A549 treated with AZD2906 at 1 μM for 4 hours (cell line): ENCODE results near the gene TNNT1. TPM values are rescaled to one million over a fixed set of nuclear protein-coding genes. Genes with fewer than 3 reads are reported as not detected.

Experiments used
- total RNA-seq: library from RNA; stranded (reverse); fragments of 200-300 nt; extraction: Qiagen RNA extraction; gene quantifications from 5 replicates; pipeline ENCODE4 v1.2.3, GENCODE V29; 2022

The TNNT1 gene
- 108 to 151 TPM (median 139 TPM) in 5 replicates for total RNA-seq

DNA sequence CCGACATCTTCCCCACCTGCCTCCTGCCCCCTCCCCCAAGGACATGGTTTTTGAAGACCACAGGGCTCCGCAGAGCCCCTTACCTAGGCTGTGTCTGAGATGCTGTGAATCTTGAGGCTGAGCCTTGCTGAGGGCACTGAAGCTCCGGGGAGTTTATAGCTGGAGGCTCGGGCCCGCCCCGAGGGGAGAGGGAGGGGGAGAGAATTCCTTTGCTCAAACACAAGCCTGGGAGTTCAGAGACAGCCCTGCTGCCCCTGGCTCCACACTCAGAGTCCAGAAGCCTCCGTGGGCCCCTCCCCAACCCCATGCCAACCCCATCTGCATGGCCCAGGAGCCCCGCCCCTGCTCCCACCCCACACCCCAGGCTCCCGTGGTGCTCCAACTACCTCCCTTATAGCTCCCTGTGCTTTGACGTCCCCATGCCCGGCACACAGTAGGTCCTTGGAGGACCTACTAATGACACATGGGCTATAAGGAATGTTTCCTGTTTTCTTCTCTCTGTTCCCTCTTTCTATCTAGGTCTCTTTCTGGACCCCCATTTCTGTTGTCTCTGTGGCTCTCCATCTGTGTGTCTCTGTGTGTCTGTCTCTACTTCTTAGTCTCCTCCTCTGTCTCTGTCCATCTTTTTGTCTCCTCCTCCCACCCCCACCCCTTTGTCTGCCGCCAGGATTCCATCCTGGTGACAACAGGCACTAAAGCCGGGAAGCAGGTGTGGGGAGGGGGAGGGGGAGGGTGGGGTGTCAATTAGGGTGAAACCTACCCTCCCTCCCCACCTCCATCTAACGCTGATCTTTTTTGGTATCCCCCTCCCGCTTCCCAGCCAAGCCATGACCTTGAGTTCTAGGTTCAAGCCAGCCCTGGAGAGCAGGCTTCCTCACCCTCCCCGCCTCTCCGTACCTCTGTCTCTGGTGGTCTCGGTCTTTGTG is at the start of gene TNNT1:
TNNT1 (minus strand) TSS at position 129 of the 926 bp plus-strand sequence. CDS start 2,049 bp downstream, outside the sequence.

GRCh38 chr19:55179606-55180484 is 30.8 kb upstream of the TNNT1 start, which contains the start of gene SYT5:
TSS of gene SYT5 (minus strand) at chr19:55180289. CDS start at chr19:55179041, 1,248 bp downstream.

DNA sequence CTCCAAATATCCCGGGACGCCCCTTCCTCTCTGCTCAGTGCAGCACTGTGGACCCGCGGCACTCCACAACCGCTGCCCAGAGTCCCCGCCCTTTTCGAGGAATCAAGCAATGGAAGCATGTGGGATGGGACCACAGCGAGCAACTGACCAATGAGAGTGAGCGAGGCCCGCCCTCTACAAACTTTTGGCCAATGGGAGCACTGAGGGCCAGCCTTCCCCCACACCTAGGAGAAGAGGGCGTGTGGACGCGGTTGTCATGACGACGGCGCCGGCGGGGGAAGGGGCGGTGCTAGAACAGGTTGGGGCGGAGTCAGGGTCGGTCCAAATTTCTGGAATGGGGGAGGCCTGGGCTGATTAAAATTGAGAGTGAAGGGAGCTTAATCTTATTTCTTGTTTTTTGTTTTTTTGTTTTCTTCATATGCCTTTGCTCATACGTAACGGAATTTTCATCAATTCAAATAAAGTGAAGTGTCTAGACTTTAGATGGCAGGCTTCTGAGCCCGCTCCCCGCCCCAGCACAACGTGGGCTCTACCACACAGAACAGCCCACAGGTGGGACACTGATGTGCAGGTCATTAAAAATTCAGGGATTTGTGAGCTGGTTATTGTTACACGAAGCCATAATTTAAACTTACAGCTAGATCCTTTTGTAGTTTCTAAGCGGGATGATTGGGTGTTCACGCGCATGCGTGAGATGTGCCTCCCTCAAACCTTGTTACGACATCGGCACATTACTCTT is 17.7 kb upstream of the TNNT1 start, which contains the start of gene DNAAF3:
DNAAF3 (minus strand) TSS at position 84 of the 739 bp plus-strand sequence. CDS start 200 bp downstream, outside the sequence.

DNA sequence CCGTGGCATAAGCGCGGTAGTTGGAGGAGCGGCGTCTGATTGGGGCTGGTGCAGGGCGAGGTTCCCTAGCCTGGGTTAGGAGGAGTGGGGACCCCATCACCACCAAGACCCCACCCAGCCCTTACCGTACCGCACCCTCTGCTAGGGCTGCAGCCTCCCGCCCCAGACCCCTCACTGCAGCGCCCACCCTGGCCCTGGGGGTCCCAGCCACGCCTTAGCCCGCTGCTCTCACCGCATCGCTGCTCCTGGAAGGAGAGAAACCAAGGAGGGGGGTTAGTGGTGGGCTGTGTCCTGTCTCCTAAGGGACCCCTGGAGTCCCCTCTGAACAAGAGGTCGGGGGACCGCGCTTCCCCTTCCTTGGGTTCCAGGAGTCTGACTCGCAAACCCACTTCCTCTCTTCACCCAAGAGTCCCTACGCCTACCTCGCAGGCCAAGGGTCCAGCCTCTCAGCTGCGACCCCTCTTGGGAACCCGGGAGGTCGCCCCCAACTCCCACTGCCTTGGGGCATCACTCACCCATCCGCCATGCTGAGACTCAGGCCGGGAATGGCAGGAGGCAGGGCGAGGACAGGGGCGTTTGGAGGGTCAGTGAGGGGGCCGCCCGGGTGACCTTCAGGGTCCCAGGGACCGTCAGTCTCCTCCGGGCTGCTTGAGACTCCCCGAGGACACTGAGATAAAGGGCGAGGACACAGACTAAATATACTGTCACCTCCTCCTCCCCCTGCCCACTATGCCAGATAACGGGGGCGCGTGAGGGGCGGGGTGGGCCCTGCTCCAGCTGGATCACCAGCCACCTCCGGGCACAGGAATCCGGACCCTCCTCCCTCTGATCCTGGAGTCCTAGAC is 8.3 kb upstream of the TNNT1 start, which contains the start of gene TNNI3:
TNNI3 (minus strand) TSS at position 669 of the 845 bp plus-strand sequence; CDS start at position 526, 143 bp downstream.

GRCh38 chr19:55116859-55117662 is 31.9 kb downstream of the TNNT1 start, which contains the start of gene PPP1R12C:
TSS of gene PPP1R12C (minus strand) at chr19:55117637. CDS start at chr19:55117543, 94 bp downstream.

Other genes with a start within 250 kb of the TNNT1 start
- not detected in 5 replicates for gene NCR1, start 243.1 kb downstream of the TNNT1 start, total RNA-seq
- 0.01 to 0.13 TPM (median 0.02 TPM) in 3 of 5 replicates, not detected in the others for gene NLRP7, start 201.7 kb downstream of the TNNT1 start, total RNA-seq
- gene NLRP2, start 182.8 kb downstream of the TNNT1 start, total RNA-seq: 24.7 to 26.9 TPM (median 25.3 TPM) in 5 replicates
- gene GP6, start 110.9 kb downstream of the TNNT1 start, total RNA-seq: 0.04 to 0.23 TPM (median 0.07 TPM) in 5 replicates
- gene RDH13, start 86.1 kb downstream of the TNNT1 start, total RNA-seq: 16.3 to 22.1 TPM (median 20.4 TPM) in 5 replicates
- 3.2 to 6.5 TPM (median 5.6 TPM) in 5 replicates for gene EPS8L1, start 73.3 kb downstream of the TNNT1 start, total RNA-seq
- 55.2 to 86.5 TPM (median 80.7 TPM) in 5 replicates for gene PPP1R12C, start 31.6 kb downstream of the TNNT1 start, total RNA-seq
- 5.9 to 8.2 TPM (median 7.5 TPM) in 5 replicates for gene TNNI3, start 8.5 kb upstream of the TNNT1 start, total RNA-seq
- 4.6 to 5.9 TPM (median 5.4 TPM) in 5 replicates for gene DNAAF3, start 17.4 kb upstream of the TNNT1 start, total RNA-seq
- 1.9 to 5.0 TPM (median 3.5 TPM) in 5 replicates for gene SYT5, start 31.1 kb upstream of the TNNT1 start, total RNA-seq
- 2.8 to 4.5 TPM (median 3.7 TPM) in 5 replicates for gene PTPRH, start 60.3 kb upstream of the TNNT1 start, total RNA-seq
- gene TMEM86B, start 79.6 kb upstream of the TNNT1 start, total RNA-seq: 1.8 to 4.7 TPM (median 4.1 TPM) in 5 replicates
- gene PPP6R1, start 109.8 kb upstream of the TNNT1 start, total RNA-seq: 84.6 to 114 TPM (median 113 TPM) in 5 replicates
- 121 to 154 TPM (median 139 TPM) in 5 replicates for gene HSPBP1, start 130.9 kb upstream of the TNNT1 start, total RNA-seq
- gene BRSK1, start 134.8 kb upstream of the TNNT1 start, total RNA-seq: 2.8 to 3.4 TPM (median 3.3 TPM) in 5 replicates
- gene TMEM150B, start 176.1 kb upstream of the TNNT1 start, total RNA-seq: not detected in 5 replicates
- gene KMT5C, start 190.7 kb upstream of the TNNT1 start, total RNA-seq: 5.2 to 6.3 TPM (median 6.0 TPM) in 5 replicates
- 0.61 to 1.1 TPM (median 0.83 TPM) in 5 replicates for gene COX6B2, start 205.5 kb upstream of the TNNT1 start, total RNA-seq
- 0.03 to 0.14 TPM (median 0.12 TPM) in 5 replicates for gene GARIN5B, start 214.1 kb upstream of the TNNT1 start, total RNA-seq
- 9.6 to 11.2 TPM (median 10.5 TPM) in 5 replicates for gene IL11, start 221.3 kb upstream of the TNNT1 start, total RNA-seq
- 0.93 to 2.2 TPM (median 1.3 TPM) in 5 replicates for gene TMEM190, start 227.6 kb upstream of the TNNT1 start, total RNA-seq
- gene TMEM238, start 235.1 kb upstream of the TNNT1 start, total RNA-seq: 2.0 to 9.6 TPM (median 7.8 TPM) in 5 replicates
- gene RPL28, start 236.7 kb upstream of the TNNT1 start, total RNA-seq: 2,614 to 2,914 TPM (median 2,802 TPM) in 5 replicates